Transverse colon (tissue), 4 donors: ENCODE data around the gene FAAH2. TPM values are rescaled to one million over a fixed set of nuclear protein-coding genes. Genes with fewer than 3 reads are reported as not detected.
"Not testable (repeated sequence)": the region's sequence is repeated elsewhere in the genome, so short reads cannot be mapped to it uniquely, and the experiment has no call there.

ENCODE experiments used
- DNase-seq: peaks from one replicate; pipeline ENCODE4 v3.0.0-alpha.2; 2019
- H3K27ac ChIP-seq, 4 donors: fragments of 200-600 bp; sonication (generic); 2 replicates each; pipeline ENCODE4 v1.5.1; 2016 to 2018; ENCODE audit warnings: inconsistent platforms in 4 of 4
- H3K27me3 ChIP-seq: fragments of 200-600 bp; sonication (generic); 2 replicates; pipeline ENCODE4 v1.5.1; 2017; ENCODE audit warnings: inconsistent platforms
- H3K36me3 ChIP-seq, 4 donors: fragments of 200-600 bp; sonication (generic); 2 replicates each; pipeline ENCODE4 v1.5.1; 2017 to 2019; ENCODE audit warnings: inconsistent platforms in 4 of 4
- H3K4me1 ChIP-seq, 4 donors: fragments of 200-600 bp; sonication (generic); 2 replicates each; pipeline ENCODE4 v1.5.1; 2017 to 2020; ENCODE audit warnings: inconsistent platforms in 4 of 4
- H3K4me3 ChIP-seq, 4 donors: fragments of 200-600 bp; sonication (generic); 1 replicate in 1 of 4; 2 replicates in 3 of 4; pipeline versions ENCODE4 v1.5.1 to v1.6.1; 2017 to 2019; ENCODE audit warnings: inconsistent platforms in 4 of 4
- H3K9me3 ChIP-seq, 2 donors: fragments of 200-600 bp; sonication (generic); 2 replicates each; pipeline ENCODE4 v1.5.1; 2017 to 2019; ENCODE audit warnings: inconsistent platforms in 2 of 2
- EP300 ChIP-seq: sonication (generic); formaldehyde crosslinking; IDR thresholded peaks from one replicate; pipeline ENCODE4 v1.6.1; 2017; ENCODE audit warnings: antibody characterized with exemption, low read depth
- POLR2A ChIP-seq: fragments of 450-650 bp; IDR thresholded peaks from one replicate; pipeline ENCODE4 v1.6.1; 2016; ENCODE audit warnings: antibody characterized with exemption, mild to moderate bottlenecking, moderate library complexity
- POLR2AphosphoS5 ChIP-seq, 3 donors: sonication (generic); formaldehyde crosslinking; IDR thresholded peaks; one replicate each; pipeline ENCODE4 v1.6.1; 2016; ENCODE audit warnings: antibody characterized with exemption in 3 of 3
- WGBS, 2 donors: methylation state at CpG; one replicate each; pipeline ENCODE4 v1.1.5; 2018; ENCODE audit warnings: low coverage in 1 of 2; 5-methylcytosine and 5-hydroxymethylcytosine counted together
- in situ Hi-C, 4 donors: fragments of 200-750 bp; cut with MboI; loops; one replicate each; pipeline versions ENCODE4 v1.15.0 to v1.15.1; 2017; ENCODE audit warnings: low sequenced_read_pairs in 3 of 4, low pct_ligation_motif_present in 1 of 4, low pct_unique_long_range_greater_than_20kb in 1 of 4
- intact Hi-C: fragments of 100-400 bp; cut with DNase I; formaldehyde crosslinking; loops from one replicate; pipeline ENCODE4 v1.15.1; 2023; ENCODE audit warnings: low total_unique reads
- total RNA-seq, 4 donors: library from RNA; depleted of rRNA; stranded (reverse); fragments of >200 nt; gene quantifications; one replicate each; pipeline ENCODE4 v1.1.0, GENCODE V29; 2016
- TF ChIP-seq, protein P1 (sequence below), 5 experiments: fragments of 200-600 bp in 3 of 5; fragments of 450-650 bp in 2 of 5; sonication (generic) in 3 of 5; IDR thresholded peaks; 1 replicate in 2 of 5; 2 replicates in 3 of 5; pipeline ENCODE4 v1.5.1; 2016 to 2017; ENCODE audit warnings: antibody characterized with exemption in 5 of 5, inconsistent platforms in 3 of 5, mild to moderate bottlenecking in 2 of 5, moderate library complexity in 1 of 5

The FAAH2 gene
- total RNA-seq, 4 donors from 2014 or later, result 12.0 to 16.2 (median 14.5) TPM; not detected in 1

DNA sequence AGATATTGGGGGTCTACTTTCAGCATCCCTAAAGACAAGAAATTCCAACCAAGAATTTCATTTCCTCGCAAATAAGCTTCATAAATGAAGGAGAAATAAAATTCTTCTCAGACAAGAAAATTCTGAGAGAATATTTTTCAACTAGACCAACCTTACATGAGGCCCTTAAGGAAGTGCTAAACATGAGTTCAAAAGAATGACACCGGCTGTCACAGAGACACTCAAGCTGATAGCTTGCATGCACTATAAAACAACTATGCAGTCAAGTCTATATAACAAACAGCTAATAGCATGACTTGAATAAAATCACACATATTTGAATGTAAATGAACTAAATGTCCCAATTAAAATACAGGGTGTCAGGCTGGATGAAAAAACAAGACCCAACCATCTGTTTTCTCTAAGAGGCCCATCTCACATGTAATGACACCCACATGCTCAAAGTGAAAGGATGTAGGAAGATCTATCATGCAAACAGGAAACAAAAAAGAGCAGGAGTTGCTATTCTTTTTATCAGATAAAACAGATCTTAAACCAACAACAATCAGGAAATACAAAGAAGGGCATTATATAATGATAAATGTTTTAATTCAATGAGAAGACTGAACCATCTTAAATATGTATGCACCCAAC lies 27.2 kb downstream of the FAAH2 start:
- Histone ChIP-seq H3K4me1 (no peaks in the 10 kb centered on the region), H3K27ac (no peak overlapping the region), H3K27me3 (no peaks in the 10 kb centered on the region), H3K9me3 (no peaks in the 10 kb centered on the region), H3K4me3 (no peak overlapping the region), H3K36me3 (no peaks in the 10 kb centered on the region)
- TF ChIP-seq POLR2A, result no peak
- TF ChIP-seq, protein P1, sequence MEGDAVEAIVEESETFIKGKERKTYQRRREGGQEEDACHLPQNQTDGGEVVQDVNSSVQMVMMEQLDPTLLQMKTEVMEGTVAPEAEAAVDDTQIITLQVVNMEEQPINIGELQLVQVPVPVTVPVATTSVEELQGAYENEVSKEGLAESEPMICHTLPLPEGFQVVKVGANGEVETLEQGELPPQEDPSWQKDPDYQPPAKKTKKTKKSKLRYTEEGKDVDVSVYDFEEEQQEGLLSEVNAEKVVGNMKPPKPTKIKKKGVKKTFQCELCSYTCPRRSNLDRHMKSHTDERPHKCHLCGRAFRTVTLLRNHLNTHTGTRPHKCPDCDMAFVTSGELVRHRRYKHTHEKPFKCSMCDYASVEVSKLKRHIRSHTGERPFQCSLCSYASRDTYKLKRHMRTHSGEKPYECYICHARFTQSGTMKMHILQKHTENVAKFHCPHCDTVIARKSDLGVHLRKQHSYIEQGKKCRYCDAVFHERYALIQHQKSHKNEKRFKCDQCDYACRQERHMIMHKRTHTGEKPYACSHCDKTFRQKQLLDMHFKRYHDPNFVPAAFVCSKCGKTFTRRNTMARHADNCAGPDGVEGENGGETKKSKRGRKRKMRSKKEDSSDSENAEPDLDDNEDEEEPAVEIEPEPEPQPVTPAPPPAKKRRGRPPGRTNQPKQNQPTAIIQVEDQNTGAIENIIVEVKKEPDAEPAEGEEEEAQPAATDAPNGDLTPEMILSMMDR (IDR thresholded peaks at IDR 0.05), result no peak
- intact Hi-C loops, result no loop called here
- 88 to 100% methylated on average over 2 of the region's 2 CpGs for WGBS, 2 donors
- in situ Hi-C loops, result no loop called here
- DNase-seq, result no peak

DNA sequence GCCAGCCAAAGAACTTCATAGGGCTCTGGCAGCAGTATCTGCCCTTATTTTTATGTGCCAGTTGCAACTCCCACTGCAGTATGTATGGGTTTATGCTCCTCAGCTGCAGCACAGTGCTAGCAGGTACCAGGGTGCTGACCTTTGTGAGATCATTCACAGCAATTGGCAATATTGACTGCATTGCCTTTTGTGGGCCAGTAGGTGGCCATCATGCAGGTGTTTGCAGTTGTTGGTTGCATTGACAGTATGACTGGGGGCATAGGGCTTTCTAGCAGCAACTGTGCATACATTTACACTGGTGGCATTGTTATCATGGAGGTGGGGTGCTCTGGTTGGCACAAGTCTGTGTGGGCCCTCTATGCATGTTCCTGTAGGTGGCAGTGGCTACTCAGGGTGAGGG lies 42.5 kb downstream of the FAAH2 start:
- H3K27ac ChIP-seq, result no peak overlapping the region
- no peaks in the 10 kb centered on the region for H3K36me3 ChIP-seq
- no peak overlapping the region for H3K4me3 ChIP-seq
- no peaks in the 10 kb centered on the region for H3K4me1 ChIP-seq
- TF ChIP-seq POLR2AphosphoS5 (IDR thresholded peaks at IDR 0.05) (no peak), POLR2A (no peak), EP300 (no peak)
- TF ChIP-seq, protein P1 (IDR thresholded peaks at IDR 0.05), result no peak
- H3K9me3 ChIP-seq, result no peaks in the 10 kb centered on the region
- intact Hi-C loops, result no loop called here
- no peak for DNase-seq
- no peaks in the 10 kb centered on the region for H3K27me3 ChIP-seq
- in situ Hi-C loops, result no loop called here

DNA sequence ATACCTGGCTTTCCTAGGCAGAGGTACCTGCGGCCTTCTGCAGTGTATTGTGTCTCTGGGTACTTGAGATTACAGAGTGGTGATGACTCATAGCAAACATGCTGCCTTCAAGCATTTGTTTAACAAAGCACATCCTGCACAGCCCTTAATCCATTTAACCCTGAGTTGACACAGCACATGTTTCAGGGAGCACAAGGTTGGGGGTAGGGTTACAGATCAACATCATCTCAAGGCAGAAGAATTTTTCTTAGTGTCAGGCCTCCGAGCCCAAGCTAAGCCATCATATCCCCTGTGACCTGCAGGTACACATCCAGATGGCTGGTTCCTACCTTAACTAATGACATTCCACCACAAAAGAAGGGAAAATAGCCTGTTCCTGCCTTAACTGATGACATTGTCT lies 49.3 kb downstream of the FAAH2 start:
- WGBS, 2 donors, result 75% methylated on average over 2 of the region's 2 CpGs; no CpG with 5 or more reads in 1 of the 2 donors
- DNase-seq, H3K4me3 ChIP-seq, H3K4me1 ChIP-seq, H3K9me3 ChIP-seq, H3K27ac ChIP-seq, H3K36me3 ChIP-seq, H3K27me3 ChIP-seq, in situ Hi-C loops, intact Hi-C loops: not testable (repeated sequence)

DNA sequence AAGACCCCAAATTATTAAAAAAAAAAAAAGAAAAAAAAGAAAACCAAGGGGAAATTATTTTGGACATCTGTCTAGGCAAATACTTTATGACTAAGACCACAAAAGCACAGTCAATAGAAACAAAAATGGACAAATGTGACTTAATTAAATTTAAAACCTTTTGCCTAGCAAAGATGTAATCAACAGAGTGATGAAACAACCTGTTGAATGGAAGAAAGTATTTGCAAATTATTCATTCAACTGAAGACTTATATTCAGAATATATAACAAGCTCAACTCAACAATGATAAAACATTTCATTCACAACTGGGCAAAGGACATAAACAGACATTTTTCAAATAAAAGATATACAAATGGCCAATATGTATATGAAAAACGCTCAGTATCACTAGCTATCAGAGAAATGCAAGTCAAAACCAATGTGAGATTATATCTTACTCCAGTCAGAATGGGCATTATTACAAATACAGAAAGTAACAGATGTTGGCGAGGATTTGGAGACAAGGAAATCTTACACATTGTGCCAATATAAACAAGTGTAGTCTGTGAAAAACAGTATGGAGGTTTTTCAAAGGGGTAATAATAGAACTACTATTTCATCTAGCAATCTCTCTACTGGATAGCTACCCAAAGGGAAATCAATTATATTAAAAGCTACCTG lies 67.1 kb downstream of the FAAH2 start:
- in situ Hi-C loops, result no loop called here
- WGBS, 2 donors, result 56 to 69% methylated on average over 2 of the region's 2 CpGs

More for the DNA sequence above, 67.1 kb downstream of the FAAH2 start:
- no peak for TF ChIP-seq POLR2AphosphoS5 (IDR thresholded peaks at IDR 0.05)
- TF ChIP-seq, protein P1 (IDR thresholded peaks at IDR 0.05), result no peak
- TF ChIP-seq POLR2A, result no peak
- TF ChIP-seq EP300, result no peak
- Histone ChIP-seq H3K4me3 (no peak overlapping the region), H3K27me3 (no peaks in the 10 kb centered on the region), H3K27ac (no peak overlapping the region), H3K36me3 (no peaks in the 10 kb centered on the region), H3K9me3 (no peaks in the 10 kb centered on the region), H3K4me1 (no peaks in the 10 kb centered on the region)
- no peak for DNase-seq
- intact Hi-C loops, result no loop called here
